HCT116 (cell line): ENCODE measurements around the gene TOM1L1. TPM values are rescaled to one million over a fixed set of nuclear protein-coding genes. Genes with fewer than 3 reads are reported as not detected.

Experiments used
- ATAC-seq: fragments of 200-7000 bp; cut with Tn5 transposase; 2 replicates; pipeline ENCODE4 v1.9.1; 2020; ENCODE audit warnings: mild to moderate bottlenecking, moderate library complexity
- BruUV-seq: library from RNA; stranded (reverse); fragments of 400-500 nt; replicated peaks from 2 replicates; lab custom pipeline; 2021; lab: Mats Ljungman, UMichigan
- CTCF ChIA-PET: fragments of 300-600 bp; sonication (Branson Sonifier 250); formaldehyde crosslinking; loops from one replicate; lab custom pipeline; 2021; ENCODE audit warnings: antibody characterized with exemption; lab: Charles Lee
- POLR2A ChIA-PET: fragments of 300-600, 350-600 bp; sonication (Branson Sonifier 250); formaldehyde crosslinking; loops from one replicate; lab custom pipeline; 2021; ENCODE audit warnings: antibody characterized with exemption; lab: Charles Lee
- RAD21 ChIA-PET, 2 experiments: fragments of 300-600 bp; sonication (Branson Sonifier 250); formaldehyde crosslinking; loops; one replicate each; lab custom pipeline; 2023; ENCODE audit warnings: low total read pairs in 2 of 2; ENCODE audit not compliant: uncharacterized antibody in 2 of 2, unreplicated experiment in 2 of 2, low non-redundant PET in 1 of 2; lab: Charles Lee
- DNase-seq: peaks from one replicate; pipeline ENCODE4 v3.0.0-alpha.2; 2010; ENCODE audit warnings: low read depth, low spot score
- H2AFZ ChIP-seq: fragments of 200-600 bp; shearing (Covaris generic), sonication (generic); 2 replicates; pipeline ENCODE4 v1.6.1; 2017; ENCODE audit warnings: low read depth, mixed run types, mixed read lengths, antibody characterized with exemption, low read length; ENCODE audit not compliant: poor library complexity, severe bottlenecking
- H3K27ac ChIP-seq: 2 replicates; pipeline ENCODE4 v1.5.1; 2012; ENCODE audit warnings: low read depth, low read length
- H3K27me3 ChIP-seq: fragments of 200-600 bp; sonication (generic); 2 replicates; pipeline ENCODE4 v1.6.1; 2016; ENCODE audit warnings: mixed run types, low read length, mixed read lengths; ENCODE audit not compliant: insufficient read depth
- H3K36me3 ChIP-seq, 2 experiments: fragments of 200-500 bp in 1 of 2; fragments of 200-600 bp in 1 of 2; sonication (Bioruptor generic) in 1 of 2; sonication (generic) in 1 of 2; 2 replicates each; pipeline versions ENCODE4 v1.5.1 to v1.6.1; 2014 to 2016; ENCODE audit warnings: low read length in 2 of 2, inconsistent platforms in 1 of 2, mixed read lengths in 1 of 2, mixed run types in 1 of 2; ENCODE audit not compliant: insufficient read depth in 2 of 2, control insufficient read depth in 1 of 2
- H3K4me1 ChIP-seq, 2 experiments: fragments of 200-600 bp in 1 of 2; sonication (generic) in 1 of 2; 2 replicates each; pipeline versions ENCODE4 v1.5.1 to v1.6.1; 2012 to 2017; ENCODE audit warnings: low read length in 2 of 2, inconsistent platforms in 1 of 2, mild to moderate bottlenecking in 1 of 2, mixed read lengths in 1 of 2, mixed run types in 1 of 2, moderate library complexity in 1 of 2; ENCODE audit not compliant: insufficient read depth in 2 of 2, control insufficient read depth in 1 of 2
- H3K4me2 ChIP-seq: fragments of 200-600 bp; sonication (generic); 2 replicates; pipeline ENCODE4 v1.6.1; 2017; ENCODE audit warnings: mixed run types, low read length, mixed read lengths
- H3K4me3 ChIP-seq, 2 experiments: fragments of 200-600 bp in 1 of 2; sonication (generic) in 1 of 2; replicated peaks in 1 of 2; 2 replicates each; pipeline ENCODE4 v1.5.1; 2011 to 2016; ENCODE audit warnings: low read length in 2 of 2, control low read depth in 1 of 2, low read depth in 1 of 2, mild to moderate bottlenecking in 1 of 2, mixed read lengths in 1 of 2, mixed run types in 1 of 2
- H3K79me2 ChIP-seq: fragments of 200-600 bp; sonication (generic); 2 replicates; pipeline ENCODE4 v1.6.1; 2017; ENCODE audit warnings: mild to moderate bottlenecking, mixed run types, low read length, moderate library complexity, mixed read lengths; ENCODE audit not compliant: insufficient read depth
- H3K9ac ChIP-seq: fragments of 200-600 bp; sonication (generic); 2 replicates; pipeline ENCODE4 v1.6.1; 2016; ENCODE audit warnings: low read length, mixed read lengths
- H3K9me2 ChIP-seq: fragments of 200-600 bp; sonication (generic), shearing (Covaris generic); 2 replicates; pipeline ENCODE4 v1.6.1; 2017; ENCODE audit warnings: mixed run types, mild to moderate bottlenecking, moderate library complexity; ENCODE audit not compliant: insufficient read depth
- H3K9me3 ChIP-seq, 2 experiments: fragments of 200-500 bp in 1 of 2; fragments of 200-600 bp in 1 of 2; sonication (Bioruptor generic) in 1 of 2; sonication (generic) in 1 of 2; 2 replicates each; pipeline ENCODE4 v1.6.1; 2014 to 2017; ENCODE audit warnings: low read length in 2 of 2, mixed read lengths in 2 of 2, inconsistent platforms in 1 of 2, low read depth in 1 of 2, mild to moderate bottlenecking in 1 of 2, mixed run types in 1 of 2, moderate library complexity in 1 of 2; ENCODE audit not compliant: control insufficient read depth in 1 of 2, insufficient read depth in 1 of 2
- H4K20me1 ChIP-seq: fragments of 200-600 bp; sonication (generic), shearing (Covaris generic); 2 replicates; pipeline ENCODE4 v1.6.1; 2017; ENCODE audit warnings: mixed run types, mild to moderate bottlenecking, moderate library complexity; ENCODE audit not compliant: insufficient read depth
- ATF3 ChIP-seq: IDR thresholded peaks from 2 replicates; pipeline ENCODE4 v1.6.1; 2012
- CBX3 ChIP-seq: IDR thresholded peaks from 2 replicates; pipeline ENCODE4 v1.6.1; 2012; ENCODE audit warnings: low read depth
- EZH2phosphoT487 ChIP-seq: fragments of 200-600 bp; IDR thresholded peaks from 2 replicates; pipeline ENCODE4 v1.6.1; 2018; ENCODE audit warnings: antibody characterized with exemption, borderline replicate concordance
- JUND ChIP-seq: IDR thresholded peaks from 2 replicates; pipeline ENCODE4 v1.6.1; 2012
- REST ChIP-seq: IDR thresholded peaks from 2 replicates; pipeline ENCODE4 v1.6.1; 2012; ENCODE audit warnings: low read depth
- SIN3A ChIP-seq: IDR thresholded peaks from 2 replicates; pipeline ENCODE4 v1.6.1; 2012; ENCODE audit warnings: low read depth
- SP1 ChIP-seq: IDR thresholded peaks from 2 replicates; pipeline ENCODE4 v1.6.1; 2012; ENCODE audit warnings: low read depth
- SRF ChIP-seq: IDR thresholded peaks from 2 replicates; pipeline ENCODE4 v1.6.1; 2012; ENCODE audit warnings: low read depth
- TCF7L2 ChIP-seq: IDR thresholded peaks from 2 replicates; pipeline ENCODE4 v1.7.0; 2011; ENCODE audit warnings: borderline replicate concordance, inconsistent platforms; ENCODE audit not compliant: insufficient read depth, insufficient read length; ENCODE audit errors: extremely low read depth
- ZBTB33 ChIP-seq: IDR thresholded peaks from 2 replicates; pipeline ENCODE4 v1.6.1; 2011; ENCODE audit warnings: mild to moderate bottlenecking, low read length, moderate library complexity; ENCODE audit not compliant: insufficient replicate concordance; ENCODE audit errors: extremely low read depth
- intact Hi-C: fragments of 100-400 bp; cut with micrococcal nuclease; formaldehyde crosslinking; loops from 2 replicates; pipeline ENCODE4 v1.10.0; 2022
- total RNA-seq: library from RNA; stranded (reverse); gene quantifications from one replicate; pipeline ENCODE4 v1.2.1, GENCODE V29; 2021; ENCODE audit not compliant: unreplicated experiment

The TOM1L1 gene
- total RNA-seq, 1 experiment from 2014 or later: 70.8 TPM

- H3K4me2 ChIP-seq: no peak overlapping the region
Measured at GRCh38 chr17:54956791-54957190, 56.1 kb downstream of the TOM1L1 start.

More at GRCh38 chr17:54956791-54957190, 56.1 kb downstream of the TOM1L1 start:
- Histone ChIP-seq H3K27me3 (no peaks in the 10 kb centered on the region), H4K20me1 (no peaks in the 10 kb centered on the region), H3K4me1 (no peaks in the 10 kb centered on the region), H3K9me3 (no peaks in the 10 kb centered on the region), H3K36me3 (peaks cover 38 to 47% of the 10 kb centered on the region in 2 experiments; a peak in 3 of 4 replicates), H2AFZ (no peak overlapping the region), H3K4me3 (no peak overlapping the region), H3K9ac (no peak overlapping the region), H3K27ac (no peak overlapping the region), H3K9me2 (no peaks in the 10 kb centered on the region), H3K79me2 (no peaks in the 10 kb centered on the region)
- ChIA-PET RAD21 (no interaction called here), CTCF (no interaction called here), POLR2A (interaction anchor here (1.1 kb wide), 1 partner anchor 19 kb away, joined by 3 read pairs; no protein-coding TSS in a partner anchor)
- no TSS peak for BruUV-seq
- TF ChIP-seq JUND (no peak), TCF7L2 (no peak), SP1 (no peak), REST (no peak), EZH2phosphoT487 (no peak), ZBTB33 (no peak), SRF (no peak), SIN3A (no peak), CBX3 (no peak), ATF3 (no peak)
- DNase-seq (no peak), ATAC-seq (no peak)
- intact Hi-C loops: no loop called here
